HepG2 (cell line): Measurements from ENCODE around the gene RPL36. TPM values are rescaled to one million over a fixed set of nuclear protein-coding genes. Genes with fewer than 3 reads are reported as not detected.

Experiments
- ATM ChIP-seq: fragments of 450-650 bp; IDR thresholded peaks from 2 replicates; pipeline ENCODE4 v1.7.1; 2017; ENCODE audit warnings: mild to moderate bottlenecking, borderline replicate concordance
- ELF4 ChIP-seq: sonication (generic); formaldehyde crosslinking; IDR thresholded peaks from 2 replicates; pipeline ENCODE4 v1.5.0; 2020; ENCODE audit warnings: missing genetic modification reagents, mild to moderate bottlenecking, moderate library complexity, borderline replicate concordance
- ETV5 ChIP-seq: IDR thresholded peaks from 2 replicates; pipeline ENCODE4 v1.6.1; 2018; ENCODE audit warnings: missing biosample characterization, missing genetic modification reagents, inconsistent platforms, borderline replicate concordance
- FOXA1 ChIP-seq, 2 experiments: fragments of 450-650 bp in 1 of 2; sonication (generic) in 1 of 2; formaldehyde crosslinking in 1 of 2; IDR thresholded peaks; 2 replicates each; pipeline versions ENCODE4 v1.4.0 to v1.6.1; 2016 to 2020; ENCODE audit warnings: missing genetic modification reagents in 1 of 2
- GFI1 ChIP-seq: sonication (generic); formaldehyde crosslinking; IDR thresholded peaks from 2 replicates; pipeline ENCODE4 v1.5.0; 2020; ENCODE audit warnings: missing genetic modification reagents, mild to moderate bottlenecking, borderline replicate concordance
- KMT2A ChIP-seq: sonication (generic); formaldehyde crosslinking; IDR thresholded peaks from 2 replicates; pipeline ENCODE4 v1.4.0; 2020; ENCODE audit warnings: missing genetic modification reagents
- LBX2 ChIP-seq: sonication (generic); formaldehyde crosslinking; IDR thresholded peaks from 2 replicates; pipeline ENCODE4 v1.5.0; 2020; ENCODE audit warnings: missing genetic modification reagents, mild to moderate bottlenecking, borderline replicate concordance
- MBNL3 ChIP-seq: fragments of 250-450 bp; sonication (Bioruptor Pico); conservative IDR thresholded peaks from 2 replicates; pipeline ENCODE4 v1.8.0; 2022; ENCODE audit warnings: mild to moderate bottlenecking, inconsistent platforms
- NFAT5 ChIP-seq: sonication (generic); formaldehyde crosslinking; IDR thresholded peaks from 2 replicates; pipeline ENCODE4 v1.4.0; 2020; ENCODE audit warnings: missing genetic modification reagents
- NFIC ChIP-seq: IDR thresholded peaks from 2 replicates; pipeline ENCODE4 v1.6.1; 2012; ENCODE audit warnings: mild to moderate bottlenecking, low read length, inconsistent platforms
- RARG ChIP-seq: sonication (generic); formaldehyde crosslinking; IDR thresholded peaks from 2 replicates; pipeline ENCODE4 v1.4.0; 2020; ENCODE audit warnings: low read depth, mild to moderate bottlenecking, missing genetic modification reagents
- RBM39 ChIP-seq: fragments of 200-400 bp; formaldehyde crosslinking; IDR thresholded peaks from one replicate; pipeline ENCODE4 v1.6.1; 2018; ENCODE audit warnings: antibody characterized with exemption, mild to moderate bottlenecking, low read depth, low read length; ENCODE audit not compliant: poor library complexity, severe bottlenecking
- RFX5 ChIP-seq: IDR thresholded peaks from 2 replicates; pipeline ENCODE4 v1.6.1; 2011; ENCODE audit warnings: low read depth, low read length, improper control_type of control experiment
- TGIF2 ChIP-seq: IDR thresholded peaks from 2 replicates; pipeline ENCODE4 v1.6.1; 2016; ENCODE audit warnings: control low read depth, missing compliant biosample characterization
- XRCC5 ChIP-seq: fragments of 200-400 bp; formaldehyde crosslinking; optimal IDR thresholded peaks from 2 replicates; pipeline ENCODE3; 2017; ENCODE audit warnings: mild to moderate bottlenecking, low read length
- ZBTB38 ChIP-seq: sonication (generic); formaldehyde crosslinking; IDR thresholded peaks from 2 replicates; pipeline ENCODE4 v1.5.1; 2020; ENCODE audit warnings: mild to moderate bottlenecking, missing genetic modification reagents
- ZNF382 ChIP-seq: sonication (generic); formaldehyde crosslinking; IDR thresholded peaks from 2 replicates; pipeline ENCODE4 v1.5.0; 2020; ENCODE audit warnings: missing genetic modification reagents, mild to moderate bottlenecking, borderline replicate concordance
- ZNF652 ChIP-seq: IDR thresholded peaks from 2 replicates; pipeline ENCODE4 v1.6.1; 2016; ENCODE audit warnings: low read depth, borderline replicate concordance
- ZNF883 ChIP-seq: sonication (generic); formaldehyde crosslinking; IDR thresholded peaks from 2 replicates; pipeline ENCODE4 v1.5.1; 2020; ENCODE audit warnings: mild to moderate bottlenecking, missing genetic modification reagents; ENCODE audit errors: not compliant biosample characterization
- polyA plus RNA-seq, 8 experiments: library from polyadenylated mRNA; depleted of rRNA in 3 of 8; stranded (reverse) in 7 of 8; unstranded in 1 of 8; fragments of >200 nt; fragmentation: Illumina TruSeq in 4 of 8; extraction: Trizol in 4 of 8; gene quantifications; 2 replicates each; pipeline versions ENCODE4 v1.2.1 to v1.2.3, GENCODE V29; 2011 to 2016; ENCODE audit warnings: low read depth in 4 of 8, missing spikeins in 1 of 8, mixed read lengths in 1 of 8; ENCODE audit not compliant: insufficient read depth in 1 of 8
- total RNA-seq, 5 experiments: library from RNA; depleted of rRNA; stranded (reverse); fragments of >200 nt; fragmentation: Illumina TruSeq; extraction: Trizol; gene quantifications; 2 replicates each; pipeline ENCODE4 v1.2.3, GENCODE V29; 2016; ENCODE audit warnings: low read depth in 1 of 5
- TF ChIP-seq, protein P1 (sequence below): sonication (generic); formaldehyde crosslinking; IDR thresholded peaks from 2 replicates; pipeline ENCODE4 v1.4.0; 2020; ENCODE audit warnings: missing genetic modification reagents
- TF ChIP-seq, protein P2 (sequence below): sonication (generic); formaldehyde crosslinking; IDR thresholded peaks from 2 replicates; pipeline ENCODE4 v1.4.0; 2020; ENCODE audit warnings: mild to moderate bottlenecking, missing genetic modification reagents

The RPL36 gene
- total and polyA plus RNA-seq, 2 of the 13 experiments (the other 11 are each of a cell fraction or from before 2014, with no cell fraction given), result 706 to 740 TPM

- TF ChIP-seq, protein P1, sequence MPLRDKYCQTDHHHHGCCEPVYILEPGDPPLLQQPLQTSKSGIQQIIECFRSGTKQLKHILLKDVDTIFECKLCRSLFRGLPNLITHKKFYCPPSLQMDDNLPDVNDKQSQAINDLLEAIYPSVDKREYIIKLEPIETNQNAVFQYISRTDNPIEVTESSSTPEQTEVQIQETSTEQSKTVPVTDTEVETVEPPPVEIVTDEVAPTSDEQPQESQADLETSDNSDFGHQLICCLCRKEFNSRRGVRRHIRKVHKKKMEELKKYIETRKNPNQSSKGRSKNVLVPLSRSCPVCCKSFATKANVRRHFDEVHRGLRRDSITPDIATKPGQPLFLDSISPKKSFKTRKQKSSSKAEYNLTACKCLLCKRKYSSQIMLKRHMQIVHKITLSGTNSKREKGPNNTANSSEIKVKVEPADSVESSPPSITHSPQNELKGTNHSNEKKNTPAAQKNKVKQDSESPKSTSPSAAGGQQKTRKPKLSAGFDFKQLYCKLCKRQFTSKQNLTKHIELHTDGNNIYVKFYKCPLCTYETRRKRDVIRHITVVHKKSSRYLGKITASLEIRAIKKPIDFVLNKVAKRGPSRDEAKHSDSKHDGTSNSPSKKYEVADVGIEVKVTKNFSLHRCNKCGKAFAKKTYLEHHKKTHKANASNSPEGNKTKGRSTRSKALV (CRISPR knock-in tag), result 0 out of 2 replicates have a peak, but pooled peaks have one; percentile 32
- TF ChIP-seq ZNF652 (CRISPR knock-in tag), result no peak
- no peak for TF ChIP-seq RFX5
- TF ChIP-seq NFAT5, result no peak
- TF ChIP-seq ZNF883 (CRISPR knock-in tag), result no peak
- no peak for TF ChIP-seq NFIC
- no peak for TF ChIP-seq MBNL3 (CRISPR knock-in tag)
- TF ChIP-seq ATM, result no peak
- peak; percentile 72 for TF ChIP-seq RBM39
- TF ChIP-seq LBX2 (CRISPR knock-in tag), result no peak
- peak; percentile 75 for TF ChIP-seq XRCC5
- TF ChIP-seq KMT2A (CRISPR knock-in tag), result no peak
- TF ChIP-seq, protein P2, sequence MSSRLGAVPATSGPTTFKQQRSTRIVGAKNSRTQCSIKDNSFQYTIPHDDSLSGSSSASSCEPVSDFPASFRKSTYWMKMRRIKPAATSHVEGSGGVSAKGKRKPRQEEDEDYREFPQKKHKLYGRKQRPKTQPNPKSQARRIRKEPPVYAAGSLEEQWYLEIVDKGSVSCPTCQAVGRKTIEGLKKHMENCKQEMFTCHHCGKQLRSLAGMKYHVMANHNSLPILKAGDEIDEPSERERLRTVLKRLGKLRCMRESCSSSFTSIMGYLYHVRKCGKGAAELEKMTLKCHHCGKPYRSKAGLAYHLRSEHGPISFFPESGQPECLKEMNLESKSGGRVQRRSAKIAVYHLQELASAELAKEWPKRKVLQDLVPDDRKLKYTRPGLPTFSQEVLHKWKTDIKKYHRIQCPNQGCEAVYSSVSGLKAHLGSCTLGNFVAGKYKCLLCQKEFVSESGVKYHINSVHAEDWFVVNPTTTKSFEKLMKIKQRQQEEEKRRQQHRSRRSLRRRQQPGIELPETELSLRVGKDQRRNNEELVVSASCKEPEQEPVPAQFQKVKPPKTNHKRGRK (CRISPR knock-in tag), result no peak
- TF ChIP-seq ZNF382 (CRISPR knock-in tag), result no peak
- TF ChIP-seq ZBTB38 (CRISPR knock-in tag), result peak; percentile 94; the same call in 1 of the 2 replicates
- no peak for TF ChIP-seq ELF4 (CRISPR knock-in tag)
- TF ChIP-seq FOXA1 (IDR thresholded peaks at IDR 0.05), result no peak
- TF ChIP-seq FOXA1 (CRISPR knock-in tag; IDR thresholded peaks at IDR 0.05), result peak; percentile 3; the same call in 1 of the 2 replicates
- peak; percentile 74; the same call in 1 of the 2 replicates for TF ChIP-seq TGIF2
- TF ChIP-seq RARG (CRISPR knock-in tag), result no peak
- TF ChIP-seq ETV5 (CRISPR knock-in tag), result no peak
- no peak; the same call in 1 of the 2 replicates for TF ChIP-seq GFI1
Measured at GRCh38 chr19:5686647-5687359, 3.3 kb upstream of the RPL36 start (continued).
